Activated CD4-positive, alpha-beta T cell treated with anti-CD3 and anti-CD28 coated beads, Interleukin-2, amount 50 U/mL, for 24 hours (primary cell): Measurements from ENCODE around the gene HAO2.

Experiments used
- DNase-seq, 2 donors: peaks; one replicate each; pipeline ENCODE4 v3.0.0-alpha.2; 2020; ENCODE audit warnings: low read depth in 1 of 2, low spot score in 1 of 2

HAO2 gene

GRCh38 chr1:119431836-119432235 lies 63.3 kb downstream of the HAO2 start:
- no peak for DNase-seq

DNA sequence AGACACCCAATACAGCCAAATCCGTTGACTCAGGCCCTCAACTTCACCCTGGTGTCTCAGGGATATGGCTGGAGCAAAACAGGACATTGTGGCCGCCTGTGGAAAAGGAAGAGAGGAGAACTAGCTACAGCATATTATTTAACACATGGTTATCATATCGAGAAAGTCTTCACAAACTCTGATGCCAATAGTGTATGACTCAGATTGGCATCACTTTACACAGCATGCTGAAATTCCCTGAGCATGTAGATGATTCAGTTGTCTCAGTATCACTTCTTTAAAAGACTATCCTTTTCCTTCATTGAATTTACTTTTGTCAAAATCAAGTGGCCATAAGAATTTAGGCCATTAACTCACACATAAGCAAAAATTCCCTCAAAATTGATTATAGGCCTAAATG lies 66.5 kb downstream of the HAO2 start:
- no peak for DNase-seq

DNA sequence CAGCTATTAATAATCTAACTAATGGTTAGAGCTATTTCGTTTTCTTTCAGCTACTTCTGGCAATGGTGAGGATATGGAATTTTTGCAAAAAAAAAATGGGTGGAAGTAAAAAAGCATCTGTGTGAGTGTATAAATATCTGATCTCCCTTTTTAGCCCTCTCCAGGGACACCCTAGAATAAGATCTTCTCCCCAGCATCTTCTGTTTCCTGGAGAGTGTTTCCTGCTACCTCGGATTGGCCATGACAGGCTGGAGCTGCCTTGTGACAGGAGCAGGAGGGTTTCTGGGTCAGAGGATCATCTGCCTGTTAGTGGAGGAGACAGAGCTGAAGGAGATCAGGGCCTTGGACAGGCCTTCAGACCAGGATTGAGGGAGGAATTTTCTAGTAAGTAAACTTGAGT lies 70.2 kb downstream of the HAO2 start:
- DNase-seq = no peak

- DNase-seq = no peak
Observed at GRCh38 chr1:119440721-119441307, 72.2 kb downstream of the HAO2 start.

DNA sequence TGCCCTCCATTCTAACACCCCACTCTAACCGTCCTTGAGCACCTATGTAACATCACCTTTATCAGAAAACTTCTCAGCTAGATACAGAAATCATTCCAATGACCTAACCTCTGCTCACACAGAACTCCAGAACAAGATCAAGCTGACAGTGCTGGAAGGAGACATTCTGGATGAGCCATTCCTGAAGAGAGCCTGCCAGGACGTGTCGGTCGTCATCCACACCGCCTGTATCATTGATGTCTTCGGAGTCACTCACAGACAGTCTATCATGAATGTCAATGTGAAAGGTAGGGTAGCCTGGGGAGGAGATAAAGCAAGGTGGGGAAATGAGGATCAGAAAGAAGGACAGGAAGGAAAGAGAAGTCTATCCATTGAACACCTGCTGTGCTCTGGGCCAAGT lies 74.2 kb downstream of the HAO2 start:
- no peak for DNase-seq
